SK-N-MC (cell line): Measurements from ENCODE around the gene TVP23C.
"Not testable (repeated sequence)": the region's sequence is repeated elsewhere in the genome, so short reads cannot be mapped to it uniquely, and the experiment has no call there.

ENCODE experiments used
- DNase-seq: peaks from one replicate; pipeline ENCODE4 v3.0.0-alpha.2; 2011; ENCODE audit warnings: low read depth, low spot score
- H3K27ac ChIP-seq: fragments of 200-600 bp; sonication (generic); 2 replicates; pipeline ENCODE4 v1.5.1; 2016; ENCODE audit warnings: mixed run types
- H3K36me3 ChIP-seq: fragments of 200-600 bp; sonication (generic); 2 replicates; pipeline ENCODE4 v1.6.1; 2017; ENCODE audit warnings: antibody characterized with exemption, low read length, mixed read lengths; ENCODE audit not compliant: insufficient read depth
- H3K4me3 ChIP-seq: fragments of 200-600 bp; sonication (generic); 2 replicates; pipeline ENCODE4 v1.5.1; 2016
- H3K9ac ChIP-seq: fragments of 200-600 bp; sonication (generic); 2 replicates; pipeline ENCODE4 v1.8.0; 2017; ENCODE audit warnings: mixed run types, mixed read lengths; ENCODE audit not compliant: insufficient read length
- H3K9me3 ChIP-seq: fragments of 200-600 bp; sonication (generic); 2 replicates; pipeline ENCODE4 v1.6.1; 2017; ENCODE audit warnings: low read depth, mild to moderate bottlenecking, antibody characterized with exemption, low read length, moderate library complexity, mixed read lengths
- EZH2 ChIP-seq: fragments of 200-600 bp; sonication (generic); IDR thresholded peaks from one replicate; pipeline ENCODE4 v1.6.1; 2017; ENCODE audit warnings: antibody characterized with exemption
- FOXP2 ChIP-seq: optimal IDR thresholded peaks from 2 replicates; pipeline ENCODE3; 2011; ENCODE audit warnings: mild to moderate bottlenecking, moderate library complexity; ENCODE audit not compliant: insufficient read depth; ENCODE audit errors: extremely low read length, control extremely low read depth
- POLR2AphosphoS5 ChIP-seq: IDR thresholded peaks from 2 replicates; pipeline ENCODE4 v1.6.1; 2012; ENCODE audit warnings: mild to moderate bottlenecking, low read depth, low read length, borderline replicate concordance

TVP23C gene

DNA sequence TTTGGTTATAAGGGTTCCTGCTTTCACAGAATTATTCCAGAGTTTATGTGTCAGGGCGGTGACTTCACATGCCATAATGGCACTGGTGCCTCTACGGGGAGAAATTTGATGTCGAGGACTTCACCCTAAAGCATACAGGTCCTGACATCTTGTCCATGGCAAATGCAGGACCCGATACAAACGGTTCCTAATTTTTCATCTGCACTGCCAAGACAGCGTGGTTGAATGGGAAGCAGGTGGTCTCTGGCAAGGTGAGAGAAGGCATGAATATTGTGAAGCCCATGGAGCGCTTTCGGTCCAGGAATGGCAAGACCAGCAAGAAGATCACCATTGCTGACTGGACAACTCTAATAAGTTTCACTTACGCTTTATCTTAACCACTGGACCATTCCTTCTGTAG lies 56.3 kb downstream of the TVP23C start:
- no peaks in the 10 kb centered on the region for H3K9me3 ChIP-seq
- no peak overlapping the region for H3K9ac ChIP-seq
- TF ChIP-seq FOXP2, result no peak
- no peak for TF ChIP-seq EZH2
- H3K27ac ChIP-seq, result no peak overlapping the region
- H3K36me3 ChIP-seq, result no peaks in the 10 kb centered on the region
- no peak for DNase-seq
- no peak overlapping the region for H3K4me3 ChIP-seq

DNA sequence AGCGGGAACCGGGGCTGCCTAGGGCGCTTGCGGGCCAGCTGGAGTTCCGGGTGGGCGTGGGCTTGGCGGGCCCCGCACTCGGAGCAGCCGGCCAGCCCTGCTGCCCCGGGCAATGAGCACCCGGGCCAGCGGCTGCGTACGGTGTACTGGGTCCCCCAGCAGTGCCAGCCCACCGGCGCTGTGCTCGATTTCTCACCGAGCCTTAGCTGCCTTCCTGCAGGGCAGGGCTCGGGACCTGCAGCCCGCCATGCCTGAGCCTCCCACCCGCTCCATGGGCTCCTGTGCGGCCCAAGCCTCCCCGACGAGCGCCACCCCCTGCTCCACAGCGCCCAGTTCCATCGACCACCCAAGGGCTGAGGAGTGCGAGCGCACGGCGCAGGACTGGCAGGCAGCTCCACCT lies 57.6 kb downstream of the TVP23C start:
- DNase-seq, H3K27ac ChIP-seq, H3K36me3 ChIP-seq, H3K9ac ChIP-seq, H3K9me3 ChIP-seq, H3K4me3 ChIP-seq: not testable (repeated sequence)

DNA sequence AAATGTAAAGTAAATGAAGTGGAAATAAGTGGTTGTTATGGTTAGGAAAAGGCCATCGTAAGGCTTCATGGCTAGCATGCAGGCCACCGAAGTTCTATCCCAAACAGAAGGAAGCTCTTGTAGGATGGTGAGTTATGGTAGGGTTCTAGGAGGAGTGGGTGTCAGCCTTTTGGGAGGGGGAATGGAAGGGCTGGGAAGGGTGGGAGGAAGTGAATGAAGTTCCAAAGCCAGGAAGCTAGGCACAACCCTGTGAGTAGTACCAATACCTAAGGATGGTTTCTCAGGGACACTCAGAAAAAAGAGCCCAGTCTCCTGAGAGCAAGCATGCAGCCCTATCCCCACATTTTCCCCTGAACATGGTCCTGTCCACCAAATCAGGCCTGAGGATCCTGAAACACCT lies 59.6 kb downstream of the TVP23C start:
- no peak overlapping the region for H3K4me3 ChIP-seq
- H3K9ac ChIP-seq, result no peak overlapping the region
- no peak overlapping the region for H3K27ac ChIP-seq
- no peak for DNase-seq
- H3K9me3 ChIP-seq, result no peaks in the 10 kb centered on the region
- TF ChIP-seq FOXP2, result no peak
- TF ChIP-seq EZH2, result no peak
- no peak for TF ChIP-seq POLR2AphosphoS5
- no peaks in the 10 kb centered on the region for H3K36me3 ChIP-seq

DNA sequence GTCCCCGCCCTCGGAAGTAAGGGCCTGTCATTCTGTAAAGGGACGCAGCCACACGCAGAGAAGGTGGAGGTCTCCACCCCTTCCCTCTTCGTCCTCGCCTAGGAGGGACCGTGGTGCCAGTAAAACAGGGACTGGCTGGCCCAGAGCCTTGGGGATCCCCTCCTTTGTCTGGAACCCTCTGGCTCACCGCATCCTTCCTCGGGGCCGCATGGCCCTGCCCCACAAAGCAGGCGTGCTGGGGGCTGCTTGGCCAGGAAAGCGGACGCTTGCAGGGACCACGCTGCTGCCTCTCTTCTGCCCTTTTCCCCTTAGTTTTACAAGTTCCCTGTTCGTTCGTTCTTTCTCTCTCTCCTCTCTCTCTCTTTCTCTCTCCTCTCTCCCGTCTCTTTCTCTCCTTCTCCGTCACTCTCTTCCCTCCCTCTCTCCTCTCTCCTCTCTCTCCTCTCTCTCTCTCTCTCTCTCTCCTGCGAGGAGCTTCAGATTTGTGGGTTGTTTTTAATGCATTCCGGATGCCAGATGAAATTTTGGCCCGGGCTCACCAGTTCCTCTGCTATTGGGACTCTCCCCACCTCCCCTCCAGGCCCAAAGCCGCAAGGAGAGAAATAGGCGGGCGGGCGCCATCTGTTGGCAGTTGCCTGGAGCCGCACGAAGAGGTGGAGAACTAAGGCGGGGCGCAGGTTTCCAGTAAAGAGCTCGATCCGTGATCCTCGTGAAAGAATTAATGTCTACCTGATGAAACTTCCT lies 60.7 kb downstream of the TVP23C start:
- Histone ChIP-seq H3K36me3 (no peaks in the 10 kb centered on the region), H3K9ac (no peak overlapping the region), H3K27ac (no peak overlapping the region), H3K9me3 (no peaks in the 10 kb centered on the region), H3K4me3 (no peak overlapping the region)
- TF ChIP-seq FOXP2, result no peak
- no peak for TF ChIP-seq EZH2
- TF ChIP-seq POLR2AphosphoS5, result no peak
- no peak for DNase-seq

DNA sequence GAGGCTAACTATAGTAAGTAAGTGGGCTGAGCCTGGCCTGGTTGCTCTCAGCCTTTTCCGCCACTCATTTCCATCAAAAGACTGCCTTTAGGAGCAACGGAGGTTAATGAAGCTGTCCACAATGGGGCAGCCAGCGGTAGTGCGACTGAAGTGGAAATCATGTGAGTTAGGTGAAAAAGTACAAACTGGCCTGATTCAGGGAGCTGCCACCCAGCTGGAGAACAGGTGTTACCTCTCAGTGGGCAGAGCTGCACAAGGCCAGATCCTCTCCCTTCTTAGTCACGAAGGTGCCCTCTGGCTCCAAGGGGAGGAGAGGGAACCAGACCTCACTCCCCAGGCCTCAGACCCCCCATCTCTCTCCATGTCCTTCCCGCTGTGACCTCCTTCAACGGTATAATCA lies 61.5 kb downstream of the TVP23C start:
- no peak for TF ChIP-seq EZH2
- TF ChIP-seq FOXP2, result no peak
- TF ChIP-seq POLR2AphosphoS5, result no peak
- Histone ChIP-seq H3K27ac (no peak overlapping the region), H3K4me3 (no peak overlapping the region), H3K9ac (no peak overlapping the region), H3K36me3 (no peaks in the 10 kb centered on the region), H3K9me3 (no peaks in the 10 kb centered on the region)
- no peak for DNase-seq

DNA sequence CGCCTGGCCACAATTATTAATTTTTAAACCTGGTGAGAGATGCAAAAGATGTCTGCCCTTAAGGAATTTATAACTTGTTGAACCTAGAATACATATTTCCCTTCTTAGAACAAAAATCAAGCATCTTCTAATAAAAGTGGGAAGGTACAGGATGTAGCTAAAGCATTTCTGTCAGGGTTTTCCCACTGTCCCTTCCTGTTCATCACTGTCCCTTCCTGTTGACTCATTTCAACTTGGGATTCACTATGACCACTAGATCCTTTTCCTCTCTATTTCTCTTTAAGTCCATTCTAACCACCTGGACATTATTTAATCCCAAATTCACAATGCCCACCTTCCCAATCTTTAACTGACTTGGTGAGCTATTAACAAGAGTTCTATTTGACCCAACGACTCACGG lies 62.0 kb downstream of the TVP23C start:
- TF ChIP-seq EZH2, result no peak
- TF ChIP-seq POLR2AphosphoS5, result no peak
- no peak for TF ChIP-seq FOXP2
- H3K36me3 ChIP-seq, result no peaks in the 10 kb centered on the region

DNA sequence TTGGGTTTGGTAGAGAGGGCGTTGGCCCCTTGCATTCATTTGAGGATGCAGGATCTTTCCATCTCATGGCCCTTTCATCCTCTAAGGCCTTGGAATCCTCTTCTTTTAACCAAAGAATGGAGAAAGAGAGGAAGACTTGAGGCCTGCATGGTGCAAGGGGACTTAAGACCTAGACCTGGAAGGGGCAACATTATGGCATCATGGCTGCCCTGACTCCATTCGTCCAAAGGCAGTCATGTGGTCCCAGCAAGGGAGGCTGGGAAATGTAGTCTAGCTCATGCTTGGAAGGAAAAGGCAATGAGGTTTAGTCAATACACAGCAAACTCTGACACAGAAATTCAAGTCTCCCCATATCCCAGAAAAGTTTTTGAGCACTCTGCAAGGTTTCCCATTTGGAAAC lies 65.2 kb downstream of the TVP23C start:
- no peak overlapping the region for H3K27ac ChIP-seq
- no peaks in the 10 kb centered on the region for H3K9me3 ChIP-seq
- no peak for DNase-seq
- H3K36me3 ChIP-seq, result no peaks in the 10 kb centered on the region
- no peak overlapping the region for H3K9ac ChIP-seq
- no peak for TF ChIP-seq POLR2AphosphoS5
- TF ChIP-seq FOXP2, result no peak
- TF ChIP-seq EZH2, result no peak
- H3K4me3 ChIP-seq, result no peak overlapping the region

More for the DNA sequence above, 62.0 kb downstream of the TVP23C start:
- no peak overlapping the region for H3K27ac ChIP-seq
- H3K4me3 ChIP-seq, result no peak overlapping the region
- no peak for DNase-seq
- H3K9ac ChIP-seq, result no peak overlapping the region
- H3K9me3 ChIP-seq, result no peaks in the 10 kb centered on the region

DNA sequence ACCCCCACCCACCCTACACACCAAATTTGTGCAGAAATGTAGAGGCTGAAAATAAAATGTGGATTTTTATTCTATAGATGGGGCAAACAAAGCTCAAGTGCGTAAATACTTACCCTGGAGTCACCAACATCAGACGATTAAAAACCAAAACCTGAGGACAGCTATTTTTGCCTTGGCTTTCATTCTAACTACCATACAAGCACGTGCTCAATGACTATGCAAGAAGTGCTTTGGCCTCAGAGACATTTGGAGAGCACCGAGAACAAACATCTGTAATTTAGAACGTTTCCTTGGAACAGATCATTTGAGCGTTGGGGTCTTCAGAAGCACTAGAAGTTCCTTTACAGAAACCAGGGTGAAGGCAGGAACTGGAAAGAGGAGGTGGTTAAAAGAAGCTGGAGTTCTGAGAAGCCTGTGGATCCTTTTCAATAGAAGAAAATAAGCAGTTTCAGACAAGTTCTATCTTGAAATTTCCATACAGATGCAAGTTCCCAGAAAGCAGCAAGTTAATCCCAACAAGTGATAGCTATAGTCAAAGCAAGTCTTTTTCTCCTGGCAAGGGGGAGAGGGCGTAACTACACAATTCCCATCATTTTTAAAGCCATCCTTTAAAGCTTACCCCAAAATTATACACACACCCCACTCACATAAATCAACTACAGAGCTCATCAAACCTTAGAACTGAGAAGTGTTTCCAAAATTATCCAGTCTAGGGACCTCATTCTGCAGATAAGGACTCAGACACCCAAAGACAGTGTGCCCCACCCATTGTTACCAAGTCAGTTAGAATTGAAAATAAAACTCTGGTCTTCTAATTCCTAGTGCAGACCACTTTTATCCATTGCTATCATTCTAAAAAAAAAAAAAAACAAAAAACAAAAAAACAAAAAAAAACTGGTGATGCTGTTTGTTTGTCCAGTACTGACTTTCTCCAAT lies 66.3 kb downstream of the TVP23C start:
- Histone ChIP-seq H3K36me3 (no peaks in the 10 kb centered on the region), H3K4me3 (no peak overlapping the region), H3K9me3 (no peaks in the 10 kb centered on the region), H3K9ac (no peak overlapping the region), H3K27ac (no peak overlapping the region)
- no peak for TF ChIP-seq FOXP2
- TF ChIP-seq POLR2AphosphoS5, result no peak
- no peak for TF ChIP-seq EZH2
- no peak for DNase-seq

DNA sequence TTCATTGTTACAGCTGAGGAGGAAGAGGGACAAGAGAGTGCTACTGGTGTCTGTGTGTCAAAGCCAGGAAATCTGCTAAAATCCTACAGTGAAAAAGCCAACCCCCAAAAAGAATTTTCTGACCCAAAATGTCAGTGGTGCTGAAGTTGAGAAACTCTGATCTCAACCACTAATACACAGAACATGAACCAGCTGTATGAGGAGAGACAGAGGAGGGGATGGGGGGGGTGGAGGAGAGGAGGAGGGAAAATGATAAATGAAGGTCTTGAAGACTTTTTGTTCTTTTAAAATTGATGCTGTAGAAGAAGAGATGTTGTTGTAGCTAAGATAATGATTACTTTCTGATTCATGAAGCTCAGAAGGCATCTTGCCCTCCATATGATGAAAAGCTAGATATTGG lies 68.5 kb downstream of the TVP23C start:
- Histone ChIP-seq H3K36me3 (no peaks in the 10 kb centered on the region), H3K4me3 (no peak overlapping the region), H3K27ac (no peak overlapping the region), H3K9ac (no peak overlapping the region), H3K9me3 (no peaks in the 10 kb centered on the region)
- no peak for DNase-seq
- TF ChIP-seq FOXP2, result no peak
- no peak for TF ChIP-seq POLR2AphosphoS5
